Effector CD8-positive, alpha-beta T cell (primary cell): ENCODE measurements around the gene ADI1.
"Not testable (repeated sequence)": the region's sequence is repeated elsewhere in the genome, so short reads cannot be mapped to it uniquely, and the experiment has no call there.

ENCODE experiments used
- DNase-seq: peaks from one replicate; lab custom pipeline; 2025; lab: John Stamatoyannopoulos, UW

The ADI1 gene

DNA sequence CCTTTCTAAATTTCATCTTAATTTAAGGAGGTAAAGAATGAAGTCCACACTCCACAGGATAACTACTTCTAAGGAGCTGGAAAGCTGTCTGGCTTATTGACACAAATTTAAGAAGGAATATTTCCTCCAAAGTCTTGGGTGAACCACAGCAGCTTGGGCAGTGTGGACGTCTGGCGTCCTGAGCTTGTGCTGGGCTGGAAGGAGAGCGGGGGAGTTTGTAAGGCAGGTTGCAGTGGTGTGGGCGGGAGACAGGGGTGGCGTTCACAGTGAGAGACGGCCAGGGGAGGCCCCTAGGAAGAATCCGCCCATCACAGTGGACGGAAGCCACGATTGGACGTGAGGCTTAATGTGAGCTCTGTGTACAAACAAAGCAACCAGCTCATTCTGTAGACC is 25.7 kb downstream of the ADI1 start:
- no peak for DNase-seq

GRCh38 chr2:3492951-3493614 is 26.2 kb downstream of the ADI1 start:
- no peak for DNase-seq

DNA sequence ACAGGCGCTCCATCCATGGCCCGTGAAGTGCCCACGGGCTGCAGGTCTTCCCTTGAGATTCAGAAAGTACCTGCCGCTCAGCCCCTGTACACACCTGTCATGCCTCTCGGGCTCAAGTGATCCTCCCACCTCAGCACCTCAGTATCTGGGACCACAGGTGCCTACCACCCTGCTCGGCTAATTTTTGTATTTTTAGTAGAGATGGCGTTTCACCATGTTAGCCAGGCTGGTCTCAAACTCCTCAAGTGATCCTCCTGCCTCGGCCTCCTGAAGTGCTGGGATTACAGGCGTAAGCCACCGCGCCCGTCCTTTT is 26.9 kb downstream of the ADI1 start:
- not testable (repeated sequence) for DNase-seq

GRCh38 chr2:3491716-3492474 is 27.4 kb downstream of the ADI1 start:
- DNase-seq = no peak

DNA sequence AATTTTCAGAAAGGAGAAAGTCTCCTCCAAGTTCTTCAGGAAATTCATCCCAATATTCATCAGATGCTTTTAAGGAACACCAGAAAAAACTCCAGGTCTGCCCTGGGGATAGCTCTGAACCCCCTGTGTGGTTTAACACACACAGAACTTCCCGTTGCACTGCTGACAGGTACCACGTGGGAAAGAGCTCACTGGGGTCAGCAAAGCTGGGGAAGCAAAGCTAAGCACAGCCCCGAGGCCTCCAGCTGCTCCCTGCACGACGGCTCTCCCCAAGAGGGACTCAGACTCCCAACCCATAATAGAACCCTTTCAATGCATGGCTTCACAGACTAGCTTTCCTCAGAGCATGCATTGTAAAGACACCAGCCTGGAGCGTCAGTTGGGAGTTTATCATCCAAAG is 28.0 kb downstream of the ADI1 start:
- no peak for DNase-seq

DNA sequence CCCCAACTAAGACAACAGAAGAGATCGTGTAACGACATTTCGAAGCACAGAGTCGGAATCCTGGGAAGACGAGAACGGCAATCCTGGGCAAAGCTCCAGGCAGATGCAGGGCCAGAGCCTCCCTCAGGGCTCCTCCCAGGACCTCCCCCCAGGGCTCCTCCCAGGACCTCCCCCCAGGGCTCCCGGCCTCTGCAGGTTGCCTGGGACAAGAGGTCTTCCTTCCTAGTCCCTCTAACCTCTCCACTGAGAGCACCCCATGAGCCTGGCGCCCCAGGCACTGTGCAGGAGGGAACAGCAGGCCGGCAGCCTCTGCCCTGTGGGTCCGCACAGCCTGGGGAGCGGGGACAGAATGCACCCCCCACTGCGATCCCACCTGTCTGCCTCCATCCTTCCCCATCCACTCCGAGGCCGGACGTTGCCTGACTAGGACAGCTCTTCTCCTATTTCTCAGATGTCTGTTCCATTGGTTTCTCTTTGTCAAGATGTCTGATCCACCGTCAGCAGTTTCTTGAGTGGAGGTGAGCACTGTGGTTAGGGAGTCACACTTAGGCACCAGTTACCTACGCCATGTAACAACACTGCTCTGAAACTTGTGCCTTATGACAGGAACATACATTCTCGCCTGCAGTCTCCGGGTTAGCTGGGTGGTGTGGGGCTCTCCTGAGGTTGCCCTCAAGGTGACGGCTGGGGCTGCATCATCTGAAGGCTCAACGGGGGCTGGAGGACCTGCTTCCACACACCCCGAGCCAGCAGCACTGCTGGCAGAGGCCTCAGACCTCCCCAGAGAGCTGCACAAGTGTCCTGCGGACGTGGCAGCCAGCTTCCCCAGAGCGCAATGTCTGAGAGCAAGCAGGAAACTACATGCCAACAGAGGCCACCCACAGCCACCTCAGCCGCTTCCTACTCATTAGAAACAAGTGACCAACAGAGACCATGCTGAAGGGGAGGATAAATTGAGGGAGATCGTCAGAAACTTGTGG is 28.9 kb downstream of the ADI1 start:
- no peak for DNase-seq

DNA sequence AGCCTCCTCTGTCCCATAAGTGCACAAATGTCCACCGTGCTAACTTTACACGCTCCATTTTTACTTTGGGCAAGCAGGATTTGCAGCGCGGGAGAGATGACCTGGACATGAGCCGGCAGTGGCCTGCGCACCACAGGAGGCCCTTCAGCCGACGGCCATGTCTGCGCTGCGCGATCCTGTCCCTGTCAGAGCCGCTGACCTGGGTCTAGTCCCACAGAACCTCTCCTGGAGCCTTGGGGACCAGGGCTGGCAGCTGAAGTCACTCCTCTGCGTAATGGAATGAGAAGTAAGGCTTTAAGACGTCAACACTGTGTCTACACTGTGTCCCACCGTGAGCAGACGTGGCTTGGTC is 29.6 kb downstream of the ADI1 start:
- DNase-seq = no peak

DNA sequence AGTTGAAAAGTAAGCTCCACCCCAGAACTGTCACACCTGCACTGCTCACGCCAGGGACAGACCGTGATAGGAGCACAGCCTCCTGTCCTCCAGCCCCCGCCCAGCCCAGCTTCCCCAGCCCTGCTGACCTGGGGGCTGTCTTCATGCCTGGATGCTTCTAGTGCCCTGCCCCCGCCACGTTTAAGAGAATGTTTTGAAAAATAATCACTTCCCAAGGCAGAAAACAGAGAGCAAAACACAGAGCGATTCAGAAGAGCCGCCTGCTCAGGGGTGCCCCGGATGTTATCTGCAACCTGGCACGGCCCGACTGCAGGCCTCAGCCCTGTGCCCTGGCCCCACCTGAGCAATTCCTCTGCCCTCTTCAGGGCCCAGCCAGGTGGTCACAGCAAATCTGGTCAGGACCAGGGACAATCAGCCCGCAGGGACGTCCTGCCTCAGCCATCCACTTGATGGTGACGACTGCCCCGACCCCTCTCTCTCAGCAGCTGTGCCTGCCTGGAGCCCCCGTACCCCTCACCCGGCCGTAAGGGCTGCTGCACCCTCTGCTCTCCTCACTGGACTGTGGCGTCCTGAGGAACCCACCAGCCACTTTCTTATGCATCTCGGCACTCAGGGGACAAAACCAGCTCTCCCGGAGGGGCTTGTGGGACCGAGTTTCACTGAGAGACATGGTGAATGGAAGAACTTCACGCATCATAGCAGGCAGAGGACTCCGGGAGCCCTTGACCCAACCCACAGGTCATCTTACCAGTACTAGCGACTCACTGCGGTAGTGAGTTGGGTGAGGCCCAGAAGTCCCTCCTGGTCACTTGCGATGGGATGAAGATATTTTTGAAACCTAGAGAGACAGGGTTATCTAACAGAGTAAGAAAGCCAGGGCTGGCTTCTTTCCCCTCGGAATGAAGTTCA is 30.2 kb downstream of the ADI1 start:
- DNase-seq = no peak

GRCh38 chr2:3488061-3488531 is 31.2 kb downstream of the ADI1 start:
- DNase-seq = no peak

DNA sequence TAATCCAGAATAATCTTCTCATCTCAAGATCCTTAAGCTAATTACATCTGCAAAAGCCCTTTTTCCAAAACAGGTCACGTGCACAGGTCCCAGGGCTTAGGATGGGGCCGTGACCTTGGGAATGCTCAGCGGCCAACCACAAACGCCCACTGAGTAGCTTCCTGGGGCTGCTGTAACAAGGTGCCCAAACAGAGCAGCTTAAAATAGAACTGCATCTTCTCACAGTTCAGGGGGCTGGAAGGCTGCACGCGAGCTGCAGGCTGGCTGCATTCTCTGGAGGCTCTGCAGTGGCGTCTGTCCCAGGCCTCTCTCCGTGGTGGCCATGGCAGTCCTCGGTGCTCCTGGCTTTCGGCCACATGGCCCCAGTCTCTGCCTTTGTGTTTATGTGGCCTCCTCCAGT is 31.9 kb downstream of the ADI1 start:
- DNase-seq = no peak

GRCh38 chr2:3487028-3487425 is 32.3 kb downstream of the ADI1 start:
- DNase-seq = no peak

DNA sequence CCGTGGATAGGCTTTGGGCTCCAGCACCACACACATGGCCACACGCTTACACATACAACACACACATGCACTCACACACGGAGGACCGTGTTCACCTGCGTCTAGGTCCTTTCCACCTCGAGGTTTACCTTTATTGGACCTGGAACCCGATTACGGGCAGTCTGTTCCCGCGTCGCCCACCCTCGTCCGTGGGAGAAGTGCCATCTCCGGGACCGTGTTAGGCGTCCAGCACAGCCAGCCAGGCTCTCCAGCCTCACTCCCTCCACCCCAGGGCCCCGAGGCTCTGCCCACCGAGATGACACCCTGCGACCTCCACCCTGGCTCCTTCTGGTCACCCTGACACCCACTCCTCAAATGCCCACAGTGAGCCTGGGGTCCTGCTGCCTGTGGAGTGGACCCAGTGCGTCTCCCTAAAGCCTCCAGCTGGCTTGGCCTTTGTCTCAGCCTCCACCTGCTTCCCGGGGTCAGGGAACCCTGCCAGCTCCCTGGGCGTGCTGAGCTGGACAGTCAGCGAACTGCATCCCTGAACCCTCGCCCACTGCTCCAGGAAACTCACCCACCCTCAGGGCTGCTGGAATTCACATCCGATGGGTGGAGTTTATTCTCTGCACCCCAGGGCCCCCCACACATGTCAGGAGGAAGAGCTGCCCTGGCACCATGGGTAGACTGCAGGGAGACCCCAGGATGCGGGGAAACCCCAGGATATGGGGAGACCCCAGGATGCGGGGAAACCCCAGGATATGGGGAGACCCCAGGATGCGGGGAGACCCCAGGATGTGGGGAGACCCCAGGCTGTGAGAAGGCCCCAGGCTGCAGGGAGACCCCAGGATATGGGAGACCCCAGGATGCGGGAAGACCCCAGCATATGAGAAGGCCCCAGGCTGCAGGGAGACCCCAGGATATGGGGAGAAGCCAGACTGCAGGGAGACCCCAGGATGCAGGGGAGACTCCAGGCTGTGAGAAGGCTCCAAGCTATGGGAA is 33.0 kb downstream of the ADI1 start:
- no peak for DNase-seq

GRCh38 chr2:3485166-3485565 is 34.2 kb downstream of the ADI1 start:
- no peak for DNase-seq

- DNase-seq = no peak
Measured at GRCh38 chr2:3483986-3484960, 35.1 kb downstream of the ADI1 start.

DNA sequence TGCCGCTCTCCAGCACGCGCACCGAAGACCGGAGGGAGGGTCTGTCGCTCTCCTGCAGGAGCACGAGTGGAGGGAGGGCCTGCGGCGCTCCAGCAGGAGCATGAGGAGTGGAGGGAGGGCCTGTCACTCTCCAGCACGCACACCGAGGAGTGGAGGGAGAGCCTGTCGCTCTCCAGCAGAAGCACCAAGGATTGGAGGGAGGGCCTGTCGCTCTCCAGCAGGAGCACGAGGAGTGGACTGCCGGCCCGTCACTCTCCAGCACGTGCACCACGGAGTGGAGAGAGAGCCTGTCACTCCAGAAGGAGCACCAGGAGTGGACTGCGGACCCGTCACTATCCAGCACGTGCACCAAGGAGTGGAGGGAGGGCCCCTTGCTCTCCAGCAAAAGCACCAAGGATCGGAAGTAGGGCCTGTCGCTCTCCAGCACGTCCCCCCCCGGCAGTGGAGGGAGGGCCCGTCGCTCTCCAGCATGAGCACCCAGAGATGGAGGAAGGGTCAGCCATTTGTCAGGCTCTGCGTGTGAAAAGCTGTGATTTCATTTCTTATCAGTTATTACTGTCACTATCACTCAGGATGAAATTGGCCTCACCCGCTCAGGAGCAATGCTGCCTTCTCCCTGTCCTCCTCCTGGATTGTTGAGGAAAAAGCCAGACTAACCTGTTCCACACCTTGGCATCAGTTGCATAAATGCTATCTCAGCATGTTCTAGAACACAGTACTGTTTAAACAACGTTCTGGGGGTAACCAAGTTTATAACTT is 35.9 kb downstream of the ADI1 start:
- no peak for DNase-seq

DNA sequence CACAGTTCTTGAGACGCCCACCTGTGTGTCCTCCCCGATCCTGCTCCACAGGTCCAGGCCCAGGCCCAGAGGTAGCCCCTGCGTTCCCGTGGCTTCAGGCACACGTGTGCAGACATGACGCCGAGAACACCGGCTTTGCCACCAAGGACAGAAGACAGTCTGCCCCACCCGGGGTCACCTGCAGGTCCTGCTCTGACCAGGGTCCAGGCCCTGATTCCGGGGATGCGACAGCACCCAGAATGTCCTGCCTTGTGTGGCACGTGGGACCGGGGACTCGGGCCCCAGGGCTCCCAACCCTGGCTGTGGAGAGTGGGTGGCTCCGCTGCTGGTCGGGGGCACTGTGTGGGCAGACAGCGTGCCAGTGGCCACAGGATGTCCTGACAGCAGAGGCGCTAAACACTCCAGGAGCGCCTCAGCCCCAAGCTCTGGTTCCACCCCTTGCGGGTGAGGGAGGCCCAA is 36.9 kb downstream of the ADI1 start:
- no peak for DNase-seq

DNA sequence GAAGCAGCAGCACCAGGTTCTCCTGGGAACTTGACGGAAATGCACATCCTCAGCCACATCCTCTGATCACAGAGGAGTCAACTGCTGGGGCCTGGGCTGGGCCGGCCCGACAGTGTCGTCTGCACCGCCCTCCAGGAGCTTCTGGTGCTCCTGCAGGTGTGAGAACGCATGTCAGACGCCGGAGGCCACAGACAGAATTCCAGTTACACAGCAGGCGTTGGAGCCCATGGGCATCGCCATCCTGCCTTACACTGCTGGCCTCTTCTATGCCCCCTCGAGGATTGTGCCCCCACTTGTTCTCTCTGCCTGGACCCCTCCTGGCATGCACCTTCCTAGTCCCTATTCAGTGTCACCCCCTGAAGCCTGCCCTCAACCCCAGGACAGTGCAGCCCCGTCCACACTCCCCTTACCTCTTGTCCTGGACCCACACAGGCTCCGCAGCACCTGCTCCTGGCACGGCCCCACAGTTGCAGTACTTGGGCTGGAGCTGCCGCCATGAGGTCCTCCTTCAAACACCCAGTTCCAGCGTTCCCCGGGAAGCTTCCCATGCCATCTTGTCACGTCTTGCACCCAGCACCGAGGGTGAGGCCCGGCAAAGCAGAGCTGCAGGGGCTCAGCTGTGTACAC is 37.5 kb downstream of the ADI1 start:
- DNase-seq = no peak

DNA sequence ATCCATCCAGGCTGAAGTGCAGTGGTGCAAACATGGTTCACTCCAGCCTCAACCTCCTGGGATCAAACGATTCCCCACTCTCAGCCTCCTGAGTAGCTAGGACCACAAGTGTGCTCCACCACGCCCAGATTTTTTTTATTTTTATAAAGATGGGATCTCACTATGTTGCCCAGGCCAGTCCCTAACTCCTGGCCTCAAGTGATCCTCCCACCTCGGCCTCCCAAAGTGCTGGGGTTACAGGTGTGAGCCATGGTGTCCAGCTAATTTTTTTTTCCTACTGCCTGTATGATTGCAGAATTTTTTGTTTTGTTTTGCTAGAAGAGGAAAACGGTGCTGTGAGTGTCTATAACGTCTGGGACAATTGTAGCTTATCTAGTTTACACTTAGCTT is 38.3 kb downstream of the ADI1 start:
- no peak for DNase-seq
